Bronchus fibroblast of lung (primary cell): ENCODE measurements around the gene B4GALNT4. TPM values are rescaled to one million over a fixed set of nuclear protein-coding genes. Genes with fewer than 3 reads are reported as not detected.

Source experiments
- total RNA-seq: library from RNA; depleted of rRNA; stranded (reverse); fragments of >200 nt; gene quantifications from 2 replicates; pipeline ENCODE4 v1.2.3, GENCODE V29; 2015

B4GALNT4 gene
- 4.7 and 10.7 TPM in 2 replicates for total RNA-seq

GRCh38 chr11:369336-370018 is at the start of gene B4GALNT4:
B4GALNT4 (plus strand) TSS chr11:369499; CDS start chr11:369804, 305 bp downstream.

GRCh38 chr11:394034-394857 is 24.9 kb downstream of the B4GALNT4 start, which contains the start of gene PKP3:
PKP3 (plus strand) TSS chr11:394209; CDS start chr11:394293, 84 bp downstream.

Other genes starting within 250 kb of the B4GALNT4 start
- not detected in 2 replicates for gene SCGB1C1, start 176.4 kb upstream of the B4GALNT4 start, total RNA-seq
- gene BET1L, start 162.1 kb upstream of the B4GALNT4 start, total RNA-seq, result 32.9 and 33.6 TPM in 2 replicates
- 102 and 127 TPM in 2 replicates for gene RIC8A, start 161.8 kb upstream of the B4GALNT4 start, total RNA-seq
- gene SIRT3, start 133.2 kb upstream of the B4GALNT4 start, total RNA-seq, result 12.8 and 14.6 TPM in 2 replicates
- gene PSMD13, start 132.5 kb upstream of the B4GALNT4 start, total RNA-seq, result 126 and 140 TPM in 2 replicates
- gene NLRP6, start 91.1 kb upstream of the B4GALNT4 start, total RNA-seq, result not detected in 2 replicates
- gene PGGHG, start 80.4 kb upstream of the B4GALNT4 start, total RNA-seq, result 6.1 and 6.4 TPM in 2 replicates
- gene IFITM5, start 70.0 kb upstream of the B4GALNT4 start, total RNA-seq, result not detected in 2 replicates
- gene IFITM2, start 61.7 kb upstream of the B4GALNT4 start, total RNA-seq, result 317 and 338 TPM in 2 replicates
- 72.5 and 82.9 TPM in 2 replicates for gene IFITM1, start 55.5 kb upstream of the B4GALNT4 start, total RNA-seq
- gene IFITM3, start 48.6 kb upstream of the B4GALNT4 start, total RNA-seq, result 256 and 282 TPM in 2 replicates
- 1.9 and 2.0 TPM in 2 replicates for gene PKP3, start 24.7 kb downstream of the B4GALNT4 start, total RNA-seq
- gene SIGIRR, start 45.5 kb downstream of the B4GALNT4 start, total RNA-seq, result 25.1 and 29.9 TPM in 2 replicates
- gene ANO9, start 72.5 kb downstream of the B4GALNT4 start, total RNA-seq, result under 0.01 TPM in 1 of 2 replicates, not detected in the other
- gene PTDSS2, start 80.8 kb downstream of the B4GALNT4 start, total RNA-seq, result 32.4 and 33.9 TPM in 2 replicates
- 272 and 273 TPM in 2 replicates for gene RNH1, start 137.7 kb downstream of the B4GALNT4 start, total RNA-seq
- 53.1 and 65.7 TPM in 2 replicates for gene HRAS, start 166.1 kb downstream of the B4GALNT4 start, total RNA-seq
- 0.30 and 0.34 TPM in 2 replicates for gene LRRC56, start 168.0 kb downstream of the B4GALNT4 start, total RNA-seq
- gene LMNTD2, start 191.2 kb downstream of the B4GALNT4 start, total RNA-seq, result 0.59 and 0.84 TPM in 2 replicates
- 9.1 and 9.4 TPM in 2 replicates for gene RASSF7, start 191.5 kb downstream of the B4GALNT4 start, total RNA-seq
- 18.1 and 20.5 TPM in 2 replicates for gene PHRF1, start 207.0 kb downstream of the B4GALNT4 start, total RNA-seq
- 11.1 and 16.3 TPM in 2 replicates for gene IRF7, start 246.5 kb downstream of the B4GALNT4 start, total RNA-seq